ENCODE data around the gene GAR1.

GRCh38 chr4:109836985-109837384 lies 21.4 kb downstream of the GAR1 start:
- no peak for TF ChIP-seq POLR2A (IDR thresholded peaks at IDR 0.05)
- no peak for TF ChIP-seq CTCF (IDR thresholded peaks at IDR 0.05)
